ENCODE data around the gene BMP2K. TPM values are rescaled to one million over a fixed set of nuclear protein-coding genes. Genes with fewer than 3 reads are reported as not detected.

The BMP2K gene
- polyA plus RNA-seq, 1 donor (not counting 4 experiments of a cell fraction or from before 2014, with no cell fraction given): 35.4 TPM

DNA sequence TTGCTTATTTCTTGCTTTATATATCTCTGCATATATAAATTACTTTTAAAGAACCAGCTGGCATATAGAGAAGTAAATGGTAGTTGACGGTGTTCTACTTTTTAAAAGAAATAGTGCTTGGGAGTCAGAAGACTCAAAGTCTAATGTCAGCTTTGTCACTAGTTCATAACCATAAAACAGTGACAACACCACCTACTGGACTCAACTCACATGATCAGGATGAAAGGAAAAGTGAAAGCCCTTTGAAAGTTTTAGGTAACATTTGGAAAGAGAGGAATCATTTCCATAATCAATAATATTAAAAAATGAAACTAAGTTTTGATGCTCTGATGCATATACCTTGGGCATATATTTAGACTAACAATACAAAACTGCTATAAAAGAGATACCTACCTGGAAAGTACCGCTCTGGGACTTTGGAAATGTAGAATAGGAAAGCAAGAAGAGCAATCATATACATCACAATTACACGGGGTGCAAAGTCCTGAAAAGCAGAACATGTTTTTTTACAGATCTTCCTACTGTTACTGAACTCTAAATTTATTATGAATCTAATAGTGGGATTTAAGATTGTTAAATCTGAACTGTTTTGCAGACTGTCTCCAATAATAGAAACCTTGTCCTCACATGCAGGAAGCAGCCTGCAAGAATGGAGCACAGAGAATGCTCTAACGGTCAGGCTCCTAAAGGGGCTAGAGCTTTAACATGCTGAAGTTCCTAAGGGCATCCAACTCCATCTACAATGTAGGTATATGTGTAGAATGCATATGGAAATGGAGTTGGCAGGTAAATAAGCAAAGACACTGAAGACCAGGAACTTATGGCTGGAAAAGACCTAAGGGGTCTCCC, 147.5 kb downstream of the BMP2K start:
- Histone ChIP-seq H3K4me3 (ENCODE audit: control insufficient read depth in 2 of 3, extremely low read depth in 1 of 3, insufficient read depth in 2 of 3, low read depth in 1 of 3, low read length in 3 of 3) (no peak overlapping the region), H3K27ac (ENCODE audit: control insufficient read depth, insufficient read depth, low read length) (no peak overlapping the region), H3K9ac (ENCODE audit: control insufficient read depth, extremely low read depth, insufficient read depth, low read length) (no peak overlapping the region), H2AFZ (ENCODE audit: control insufficient read depth, low read length) (no peak overlapping the region), H3K79me2 (ENCODE audit: control insufficient read depth, insufficient read depth, low read length) (no peaks in the 10 kb centered on the region), H3K4me1 (ENCODE audit: control insufficient read depth, extremely low read depth, insufficient read depth, low read length) (no peaks in the 10 kb centered on the region), H4K20me1 (ENCODE audit: control insufficient read depth, extremely low read depth, insufficient read depth, low read length) (no peaks in the 10 kb centered on the region), H3K9me1 (ENCODE audit: control insufficient read depth, extremely low read depth, insufficient read depth, low read length) (no peaks in the 10 kb centered on the region), H3K4me2 (ENCODE audit: control insufficient read depth, extremely low read depth, insufficient read depth, low read depth, low read length) (no peak overlapping the region), H3K9me3 (ENCODE audit: control insufficient read depth, low read depth, low read length) (no peaks in the 10 kb centered on the region), H3K27me3 (ENCODE audit: control insufficient read depth, extremely low read depth, insufficient read depth, low read length) (no peaks in the 10 kb centered on the region), H3K36me3 (ENCODE audit: control insufficient read depth in 2 of 2, extremely low read depth in 1 of 2, insufficient read depth in 2 of 2, low read length in 2 of 2) (peaks cover 3 to 9% of the 10 kb centered on the region in 2 experiments)
- dilution Hi-C loops (cut with MboI; ENCODE audit: extremely low pct_ligation_motif_present, low sequenced_read_pairs): no loop called here
- TF ChIP-seq, protein P1, sequence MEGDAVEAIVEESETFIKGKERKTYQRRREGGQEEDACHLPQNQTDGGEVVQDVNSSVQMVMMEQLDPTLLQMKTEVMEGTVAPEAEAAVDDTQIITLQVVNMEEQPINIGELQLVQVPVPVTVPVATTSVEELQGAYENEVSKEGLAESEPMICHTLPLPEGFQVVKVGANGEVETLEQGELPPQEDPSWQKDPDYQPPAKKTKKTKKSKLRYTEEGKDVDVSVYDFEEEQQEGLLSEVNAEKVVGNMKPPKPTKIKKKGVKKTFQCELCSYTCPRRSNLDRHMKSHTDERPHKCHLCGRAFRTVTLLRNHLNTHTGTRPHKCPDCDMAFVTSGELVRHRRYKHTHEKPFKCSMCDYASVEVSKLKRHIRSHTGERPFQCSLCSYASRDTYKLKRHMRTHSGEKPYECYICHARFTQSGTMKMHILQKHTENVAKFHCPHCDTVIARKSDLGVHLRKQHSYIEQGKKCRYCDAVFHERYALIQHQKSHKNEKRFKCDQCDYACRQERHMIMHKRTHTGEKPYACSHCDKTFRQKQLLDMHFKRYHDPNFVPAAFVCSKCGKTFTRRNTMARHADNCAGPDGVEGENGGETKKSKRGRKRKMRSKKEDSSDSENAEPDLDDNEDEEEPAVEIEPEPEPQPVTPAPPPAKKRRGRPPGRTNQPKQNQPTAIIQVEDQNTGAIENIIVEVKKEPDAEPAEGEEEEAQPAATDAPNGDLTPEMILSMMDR (optimal IDR thresholded peaks at IDR 0.05 in 1 of 3, IDR thresholded peaks at IDR 0.05 in 1 of 3, conservative IDR thresholded peaks at IDR 0.05 in 1 of 3; ENCODE audit: extremely low read depth in 1 of 3, insufficient read depth in 2 of 3, low read length in 3 of 3): no peak
- no peak for TF ChIP-seq EZH2 (IDR thresholded peaks at IDR 0.05; ENCODE audit: low read length)
- no peak for FAIRE-seq
- DNase-seq (ENCODE audit: low read depth, low spot score): no peak

DNA sequence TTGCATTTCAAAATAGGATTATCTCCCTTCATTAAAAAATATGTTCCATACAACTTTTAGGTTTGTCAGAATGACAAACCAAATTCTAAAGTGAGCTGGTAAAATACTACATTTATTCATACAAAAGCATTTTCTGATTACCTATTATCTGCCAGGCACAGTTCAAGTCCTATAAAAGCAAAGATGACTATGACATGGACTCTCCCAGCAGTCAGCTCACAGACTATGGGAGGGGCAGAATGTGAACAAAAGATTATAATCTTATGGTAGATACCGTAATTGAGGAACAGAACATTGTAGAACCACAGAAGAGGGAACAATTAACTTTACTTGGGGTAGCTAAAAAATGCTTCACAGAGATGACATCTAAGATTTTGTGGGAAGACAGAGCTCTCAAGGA, 150.7 kb downstream of the BMP2K start:
- no peak overlapping the region for H3K4me2 ChIP-seq (ENCODE audit: control insufficient read depth, extremely low read depth, insufficient read depth, low read depth, low read length)

More for the DNA sequence above, 150.7 kb downstream of the BMP2K start:
- Histone ChIP-seq H3K27ac (ENCODE audit: control insufficient read depth, insufficient read depth, low read length) (no peak overlapping the region), H3K36me3 (ENCODE audit: control insufficient read depth in 2 of 2, extremely low read depth in 1 of 2, insufficient read depth in 2 of 2, low read length in 2 of 2) (peaks cover 4 to 5% of the 10 kb centered on the region in 2 experiments), H3K27me3 (ENCODE audit: control insufficient read depth, extremely low read depth, insufficient read depth, low read length) (no peaks in the 10 kb centered on the region), H4K20me1 (ENCODE audit: control insufficient read depth, extremely low read depth, insufficient read depth, low read length) (no peaks in the 10 kb centered on the region), H3K79me2 (ENCODE audit: control insufficient read depth, insufficient read depth, low read length) (no peaks in the 10 kb centered on the region), H3K9ac (ENCODE audit: control insufficient read depth, extremely low read depth, insufficient read depth, low read length) (no peak overlapping the region), H3K4me1 (ENCODE audit: control insufficient read depth, extremely low read depth, insufficient read depth, low read length) (no peaks in the 10 kb centered on the region), H3K9me1 (ENCODE audit: control insufficient read depth, extremely low read depth, insufficient read depth, low read length) (no peaks in the 10 kb centered on the region), H3K9me3 (ENCODE audit: control insufficient read depth, low read depth, low read length) (no peaks in the 10 kb centered on the region), H3K4me3 (ENCODE audit: control insufficient read depth in 2 of 3, extremely low read depth in 1 of 3, insufficient read depth in 2 of 3, low read depth in 1 of 3, low read length in 3 of 3) (no peak overlapping the region), H2AFZ (ENCODE audit: control insufficient read depth, low read length) (no peak overlapping the region)
- FAIRE-seq (no peak), DNase-seq (ENCODE audit: low read depth, low spot score) (no peak)
- TF ChIP-seq, protein P1 (optimal IDR thresholded peaks at IDR 0.05 in 1 of 3, IDR thresholded peaks at IDR 0.05 in 1 of 3, conservative IDR thresholded peaks at IDR 0.05 in 1 of 3; ENCODE audit: extremely low read depth in 1 of 3, insufficient read depth in 2 of 3, low read length in 3 of 3): no peak
- TF ChIP-seq EZH2 (IDR thresholded peaks at IDR 0.05; ENCODE audit: low read length): no peak
- dilution Hi-C loops (cut with MboI; ENCODE audit: extremely low pct_ligation_motif_present, low sequenced_read_pairs): no loop called here
